ENCODE data around the gene SNAI1.

SNAI1 gene

GRCh38 chr20:50015993-50016770 is 33.4 kb downstream of the SNAI1 start:
- no peak overlapping the region for H3K4me3 ChIP-seq (ENCODE audit: low read length)
- DNase-seq (ENCODE audit: low read depth), result no peak

GRCh38 chr20:50017160-50017559 is 34.4 kb downstream of the SNAI1 start:
- no peak for DNase-seq (ENCODE audit: low read depth)
- no peak overlapping the region for H3K4me3 ChIP-seq (ENCODE audit: low read length)
- no peak for TF ChIP-seq CTCF (conservative IDR thresholded peaks at IDR 0.05; ENCODE audit: low read length)

More at GRCh38 chr20:50015993-50016770, 33.4 kb downstream of the SNAI1 start:
- no peak for TF ChIP-seq CTCF (conservative IDR thresholded peaks at IDR 0.05; ENCODE audit: low read length)

DNA sequence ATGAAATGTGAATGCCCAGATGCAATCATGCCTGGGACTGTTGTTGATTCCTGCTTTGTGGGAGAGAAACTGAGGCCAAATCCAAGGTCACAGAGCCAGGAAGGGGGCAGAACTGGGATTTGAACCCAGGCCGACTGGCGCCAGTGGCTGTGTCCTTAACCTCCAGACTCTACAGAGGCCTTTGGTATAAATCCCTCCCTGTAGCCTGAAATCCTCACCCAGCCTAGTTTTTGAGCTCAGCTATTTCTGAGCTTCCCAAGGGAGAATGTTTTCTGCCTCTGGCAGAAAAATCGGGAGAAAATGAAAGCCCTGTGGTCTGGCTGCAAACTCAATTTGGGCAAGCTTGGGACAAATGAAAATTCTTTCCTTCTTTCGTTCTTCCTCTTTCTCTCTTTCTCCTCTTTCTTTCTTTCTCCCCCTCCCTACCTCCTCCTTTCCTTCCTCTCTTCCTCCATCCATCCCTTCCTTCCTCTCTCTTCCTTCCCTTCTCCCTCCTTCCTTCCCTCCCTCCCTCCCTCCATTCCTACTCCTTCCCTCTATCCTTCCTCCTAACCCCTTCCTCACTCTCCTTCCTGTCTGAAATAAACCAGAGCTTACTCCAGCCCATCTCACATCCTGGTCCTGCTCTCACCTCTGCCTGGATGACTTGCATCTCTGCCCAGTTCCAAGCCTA is 34.9 kb downstream of the SNAI1 start:
- no peak overlapping the region for H3K4me3 ChIP-seq (ENCODE audit: low read length)
- DNase-seq (ENCODE audit: low read depth), result peak; percentile 62
- no peak for TF ChIP-seq CTCF (conservative IDR thresholded peaks at IDR 0.05; ENCODE audit: low read length)

- H3K4me3 ChIP-seq (ENCODE audit: low read length), result no peak overlapping the region
- no peak for TF ChIP-seq CTCF (conservative IDR thresholded peaks at IDR 0.05; ENCODE audit: low read length)
- DNase-seq (ENCODE audit: low read depth), result no peak
Observed at GRCh38 chr20:50019466-50020256, 36.9 kb downstream of the SNAI1 start.

- no peak for TF ChIP-seq CTCF (conservative IDR thresholded peaks at IDR 0.05; ENCODE audit: low read length)
- H3K4me3 ChIP-seq (ENCODE audit: low read length), result no peak overlapping the region
- DNase-seq (ENCODE audit: low read depth), result no peak
Observed at GRCh38 chr20:50020288-50020687, 37.5 kb downstream of the SNAI1 start.

- no peak overlapping the region for H3K4me3 ChIP-seq (ENCODE audit: low read length)
- no peak for TF ChIP-seq CTCF (conservative IDR thresholded peaks at IDR 0.05; ENCODE audit: low read length)
- no peak for DNase-seq (ENCODE audit: low read depth)
Observed at GRCh38 chr20:50022676-50023075, 39.9 kb downstream of the SNAI1 start.
